Femur (tissue), 1 donor: ENCODE measurements around the gene DDX3X.
"Not testable (repeated sequence)": the region's sequence is repeated elsewhere in the genome, so short reads cannot be mapped to it uniquely, and the experiment has no call there.

ENCODE experiments used
- DNase-seq: peaks from one replicate; pipeline ENCODE4 v3.0.0-alpha.2; 2017

Gene DDX3X

DNA sequence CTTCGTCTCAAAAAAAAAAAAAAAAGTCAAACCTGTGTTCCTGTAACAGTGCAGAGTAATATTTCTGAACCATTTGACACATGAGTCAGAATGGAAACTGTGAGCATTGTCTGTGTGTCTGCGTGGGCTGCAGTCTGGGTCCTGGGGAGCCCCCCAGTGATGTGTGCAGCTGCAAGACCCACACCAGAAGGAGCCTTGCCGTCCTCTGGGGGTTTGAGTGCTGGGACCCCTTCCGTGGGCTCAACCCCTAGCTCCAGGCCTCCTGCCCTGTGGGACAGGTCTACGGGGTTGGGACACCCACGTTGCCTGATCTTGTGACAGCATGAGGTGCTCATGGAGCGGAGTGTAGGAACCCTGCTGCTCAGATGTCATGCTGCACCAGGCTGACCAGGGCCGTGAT is 43.7 kb downstream of the DDX3X start:
- DNase-seq = no peak

DNA sequence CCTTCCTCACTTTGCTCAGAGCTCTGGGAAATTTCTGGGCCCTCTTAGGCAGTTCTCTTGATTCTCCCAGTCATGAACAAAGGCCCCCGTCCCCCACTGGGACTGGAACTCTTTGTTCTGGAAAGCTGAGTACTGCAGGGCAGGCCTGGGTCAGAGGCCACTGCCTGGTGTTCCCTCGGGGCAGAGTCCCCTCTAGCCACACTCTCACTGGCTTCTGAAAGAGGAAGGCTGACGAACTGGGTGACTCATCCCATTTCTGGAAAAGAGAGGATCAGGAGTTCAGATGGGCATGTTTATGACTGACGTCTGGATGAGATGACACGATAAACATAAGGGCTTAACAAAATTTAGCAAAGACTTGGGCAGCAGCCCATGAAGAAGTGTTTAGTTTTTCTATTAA is 47.7 kb downstream of the DDX3X start:
- DNase-seq = no peak

DNA sequence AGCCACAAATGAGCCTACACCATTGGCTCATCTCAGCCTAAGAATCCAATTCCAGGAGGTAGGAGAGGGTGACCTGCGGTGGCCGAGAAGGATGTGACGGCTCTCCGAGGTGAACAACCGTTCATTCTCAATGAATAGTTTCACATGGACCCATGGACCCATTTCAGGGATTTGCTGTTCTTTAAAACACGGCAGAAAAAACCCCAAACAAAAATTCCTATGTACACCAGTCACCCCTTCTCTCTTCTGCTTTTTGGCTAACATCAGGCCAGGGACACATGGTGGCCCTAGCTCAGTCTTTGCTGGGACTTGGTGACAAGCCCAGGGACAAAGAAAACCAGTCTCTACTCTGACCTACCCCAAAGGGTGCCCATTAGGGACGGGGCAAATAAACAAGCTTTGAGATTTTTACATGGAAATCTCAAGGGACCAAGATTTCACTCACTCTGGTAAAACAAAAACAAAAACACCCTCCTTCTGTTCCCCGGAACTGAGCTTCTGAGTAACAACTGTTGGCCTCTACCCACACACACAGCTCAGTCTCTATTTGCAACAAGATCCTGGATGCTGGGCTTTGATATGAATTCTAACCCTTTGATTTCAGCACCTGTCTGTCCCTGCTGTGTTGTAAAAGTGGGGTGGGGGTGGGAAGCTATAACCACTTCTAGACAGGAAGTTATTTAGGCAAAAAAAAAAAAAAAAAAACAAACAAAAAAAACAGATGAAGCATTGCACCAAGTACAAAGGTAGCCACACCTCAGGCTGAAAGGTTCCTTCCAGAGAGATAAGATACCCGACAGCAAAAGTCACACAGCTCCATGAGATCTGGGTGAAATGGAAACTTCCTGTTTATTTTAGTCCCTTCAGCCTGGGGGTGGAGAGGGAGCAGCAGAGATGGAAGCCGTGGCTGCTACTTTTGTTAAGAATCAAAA is 49.0 kb downstream of the DDX3X start:
- DNase-seq = no peak

DNA sequence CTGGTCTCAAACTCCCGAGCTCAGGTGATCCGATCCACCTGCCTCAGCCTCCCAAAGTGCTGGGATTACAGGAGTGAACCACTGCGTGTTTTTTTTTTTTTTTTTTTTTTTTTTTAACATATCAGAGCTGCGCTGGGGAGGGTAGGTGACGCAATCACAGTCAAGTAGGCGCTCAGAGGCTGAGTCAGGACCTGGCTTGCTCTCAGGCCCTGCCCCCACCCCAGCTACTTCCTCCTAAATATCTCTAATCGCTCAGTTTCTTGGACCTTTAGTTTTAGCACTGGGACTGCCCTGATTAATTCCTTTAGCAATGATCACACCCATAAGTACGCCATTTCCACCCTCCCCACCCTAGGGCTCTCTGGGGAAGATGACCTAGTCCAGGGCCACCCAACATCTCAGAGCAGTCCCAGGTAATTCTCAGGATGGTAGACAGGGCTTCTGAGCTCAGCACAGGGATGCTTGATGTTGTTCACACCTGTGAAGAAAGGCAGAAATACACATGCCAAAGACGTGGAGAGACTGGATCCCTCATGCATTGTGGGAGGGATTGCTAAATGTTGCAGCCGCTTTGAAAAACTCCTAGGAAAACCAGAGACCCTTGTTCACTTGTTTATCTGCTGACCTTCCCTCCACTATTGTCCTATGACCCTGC is 50.2 kb downstream of the DDX3X start:
- DNase-seq = peak; percentile 24

DNA sequence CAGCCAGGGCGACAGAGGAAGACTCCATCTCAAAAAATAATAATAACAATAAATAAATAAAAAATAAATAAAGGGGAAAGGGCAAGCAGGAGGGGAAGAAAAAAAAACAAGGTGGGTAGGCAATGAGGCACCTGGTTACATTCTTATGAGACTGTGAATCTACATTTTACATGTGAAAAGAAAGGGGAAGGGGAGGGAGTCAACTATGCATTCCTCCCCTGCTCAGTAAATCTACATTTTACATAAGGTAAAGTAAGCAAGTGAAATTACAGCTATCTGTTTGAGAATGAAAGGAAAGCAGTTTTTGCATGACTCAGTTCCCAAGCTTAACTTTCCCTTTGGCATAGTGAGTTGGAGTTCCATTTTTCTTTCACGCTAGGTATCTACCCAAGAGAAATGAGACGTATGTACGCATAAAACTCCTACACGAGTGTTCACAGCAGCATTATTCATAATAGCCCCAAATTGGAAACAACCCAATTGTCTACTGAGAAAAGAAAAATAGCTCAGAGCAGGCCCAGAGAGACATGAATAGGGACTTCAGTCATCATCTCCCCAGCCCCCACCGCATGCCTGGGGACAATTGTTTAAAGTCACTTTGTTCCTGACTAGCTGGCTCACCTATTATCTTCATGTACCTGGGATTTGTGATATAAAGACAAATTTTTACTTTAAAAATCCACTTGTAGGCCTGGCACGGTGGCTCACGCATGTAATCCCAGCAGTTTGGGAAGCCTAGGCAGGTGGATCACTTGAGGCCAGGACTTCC is 52.4 kb downstream of the DDX3X start:
- DNase-seq = no peak

DNA sequence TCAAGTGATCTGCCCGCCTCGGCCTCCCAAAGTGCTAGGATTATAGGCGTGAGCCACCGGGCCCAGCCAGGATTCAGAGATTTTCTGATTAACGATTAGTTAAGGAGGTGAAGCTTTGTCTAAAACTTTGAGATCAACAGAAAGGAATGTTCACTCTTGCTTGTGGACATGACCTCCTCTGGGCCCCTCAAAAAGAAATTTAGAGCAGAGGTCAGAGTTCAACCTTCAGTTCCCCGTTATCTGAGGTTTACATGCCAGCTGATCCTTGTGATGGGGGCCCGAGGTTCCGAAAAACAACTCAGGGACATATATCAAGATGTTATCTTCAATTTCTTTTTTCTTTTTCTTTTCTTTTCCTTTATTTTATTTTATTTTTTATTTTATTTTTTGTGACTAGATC is 54.6 kb downstream of the DDX3X start:
- DNase-seq = no peak

DNA sequence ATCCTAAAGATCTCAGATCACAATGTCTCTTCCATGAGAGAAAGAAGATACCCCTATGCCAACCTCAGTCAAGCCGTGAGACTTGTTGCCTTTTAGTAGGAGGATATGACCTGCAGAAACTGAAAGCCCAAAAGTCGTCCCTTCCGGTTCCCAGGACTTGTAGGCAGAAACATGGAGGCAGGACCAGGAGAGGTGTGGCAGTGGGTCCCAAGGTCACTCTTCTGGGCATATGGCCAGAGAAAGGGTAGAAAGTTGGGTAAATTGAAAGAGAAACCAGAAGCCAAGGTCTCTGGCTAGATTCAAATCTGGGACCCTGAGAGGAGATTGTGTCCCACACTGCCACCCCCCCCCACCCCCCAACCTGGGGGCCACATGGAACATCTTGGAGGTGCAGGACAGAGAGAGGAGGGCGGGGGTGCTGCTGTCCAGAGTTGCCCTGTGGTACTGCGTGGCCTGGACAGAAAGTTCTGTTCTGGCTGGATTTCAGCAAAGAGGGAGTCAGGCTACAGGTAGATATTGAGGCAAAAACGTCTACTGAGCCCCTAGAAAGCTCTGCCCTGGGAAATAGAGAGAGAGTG is 55.4 kb downstream of the DDX3X start:
- DNase-seq = no peak

DNA sequence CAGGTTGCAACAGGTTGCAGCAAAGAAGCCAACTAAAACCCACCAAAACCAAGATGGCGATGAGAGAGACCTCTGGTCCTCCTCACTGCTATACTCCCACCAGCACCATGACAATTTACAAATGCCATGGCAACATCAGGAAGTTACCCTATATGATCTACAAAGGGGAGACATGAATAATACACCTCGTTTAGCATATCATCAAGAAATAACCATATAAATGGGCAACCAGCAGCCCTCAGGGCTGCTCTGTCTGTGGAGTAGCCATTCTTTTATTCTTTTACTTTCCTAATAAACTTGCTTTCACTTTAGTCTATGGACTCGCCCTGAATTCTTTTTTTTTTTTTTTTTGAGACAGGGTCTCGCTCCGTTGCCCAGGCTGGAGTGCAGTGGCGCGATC is 56.6 kb downstream of the DDX3X start:
- not testable (repeated sequence) for DNase-seq

DNA sequence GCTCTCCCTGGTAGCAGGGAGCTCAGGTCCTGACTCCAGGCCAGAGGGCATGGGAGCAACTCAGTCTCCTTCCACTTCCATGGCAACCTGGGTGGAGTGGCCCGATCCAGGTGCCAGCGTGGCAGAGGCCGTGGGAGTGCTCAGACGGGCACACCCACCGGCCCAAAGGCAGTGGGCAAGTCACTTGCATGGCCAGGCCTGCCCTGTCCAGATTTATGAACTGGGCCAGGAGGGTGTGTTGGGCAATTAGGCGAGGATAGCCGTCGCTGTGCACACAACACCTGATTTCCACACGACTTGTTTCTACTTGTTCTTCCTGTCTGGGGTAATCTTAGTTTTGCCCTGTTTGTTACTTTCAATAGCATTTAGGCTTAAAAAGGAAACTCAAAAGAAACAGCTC is 57.6 kb downstream of the DDX3X start:
- no peak for DNase-seq

DNA sequence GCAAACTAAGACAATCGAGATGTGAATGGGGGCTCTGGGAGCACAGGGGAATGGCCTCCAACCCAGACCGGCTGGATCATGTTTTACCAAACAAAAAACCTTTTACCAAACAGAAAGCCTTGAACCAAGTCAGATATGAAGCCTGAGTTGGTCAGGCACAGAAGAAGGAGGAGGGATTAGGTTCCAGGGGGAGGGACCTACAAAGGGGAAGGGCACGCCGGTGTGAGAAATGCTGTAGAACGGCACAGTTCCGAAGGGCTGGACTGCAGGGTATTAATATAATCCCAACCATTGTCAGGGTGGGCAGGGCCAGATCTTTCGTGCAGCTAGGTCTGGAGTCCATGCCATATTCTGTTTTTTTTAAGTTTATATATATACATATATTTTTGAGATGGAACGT is 60.3 kb downstream of the DDX3X start:
- DNase-seq = no peak

DNA sequence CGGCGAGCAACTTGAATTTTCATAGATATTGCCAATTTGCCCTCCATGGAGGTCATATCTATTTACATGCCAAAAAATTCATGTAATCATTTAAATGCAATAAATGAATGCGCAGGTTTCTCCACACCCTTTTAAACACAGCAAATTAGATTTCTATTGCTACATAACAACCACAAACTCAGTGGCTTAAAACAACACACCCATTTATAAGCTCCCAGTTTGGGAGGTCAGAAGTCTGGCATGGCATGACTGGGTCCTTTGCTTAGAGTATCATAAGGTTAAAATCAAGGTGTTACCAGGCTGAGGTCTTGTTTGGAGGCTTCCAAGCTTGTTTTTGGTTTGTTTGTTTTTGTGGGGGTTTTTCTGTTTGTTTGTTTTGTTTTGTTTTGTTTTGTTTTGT is 63.3 kb downstream of the DDX3X start:
- DNase-seq = no peak

DNA sequence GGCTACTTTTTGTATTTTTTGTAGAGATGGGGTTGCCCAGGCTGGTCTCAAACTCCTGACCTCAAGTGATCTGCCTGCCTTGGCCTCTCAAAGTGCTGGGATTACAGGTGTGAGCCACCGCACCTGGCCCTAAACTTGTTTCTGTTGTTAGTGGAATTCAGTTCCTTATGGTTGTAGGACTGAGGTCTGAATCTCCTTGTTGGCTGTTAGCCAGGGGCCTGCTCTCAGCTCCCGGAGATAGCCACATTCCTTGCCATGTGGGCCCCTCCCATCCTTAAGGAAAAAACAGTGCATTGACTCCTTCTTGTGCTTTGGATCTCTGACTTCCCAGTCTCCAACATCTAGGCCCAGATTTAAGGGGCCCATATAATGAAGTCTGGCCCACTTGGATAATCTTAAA is 63.8 kb downstream of the DDX3X start:
- no peak for DNase-seq

DNA sequence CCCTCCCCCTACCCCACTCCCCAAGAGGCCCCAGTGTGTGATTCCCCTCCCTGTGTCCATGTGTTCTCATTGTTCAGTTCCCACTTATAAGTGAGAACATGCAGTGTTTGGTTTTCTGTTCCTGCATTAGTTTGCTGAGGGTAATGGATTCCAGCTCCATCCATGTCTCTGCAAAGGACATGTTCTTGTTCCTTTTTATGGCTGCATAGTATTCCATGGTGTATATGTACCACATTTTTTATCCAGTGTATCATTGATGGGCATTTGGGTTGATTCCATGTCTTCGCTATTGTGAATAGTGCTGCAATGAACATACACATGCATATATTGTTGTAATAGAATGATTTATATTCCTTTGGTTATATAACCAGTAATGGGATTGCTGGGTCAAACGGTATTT is 68.6 kb downstream of the DDX3X start:
- DNase-seq = not testable (repeated sequence)

DNA sequence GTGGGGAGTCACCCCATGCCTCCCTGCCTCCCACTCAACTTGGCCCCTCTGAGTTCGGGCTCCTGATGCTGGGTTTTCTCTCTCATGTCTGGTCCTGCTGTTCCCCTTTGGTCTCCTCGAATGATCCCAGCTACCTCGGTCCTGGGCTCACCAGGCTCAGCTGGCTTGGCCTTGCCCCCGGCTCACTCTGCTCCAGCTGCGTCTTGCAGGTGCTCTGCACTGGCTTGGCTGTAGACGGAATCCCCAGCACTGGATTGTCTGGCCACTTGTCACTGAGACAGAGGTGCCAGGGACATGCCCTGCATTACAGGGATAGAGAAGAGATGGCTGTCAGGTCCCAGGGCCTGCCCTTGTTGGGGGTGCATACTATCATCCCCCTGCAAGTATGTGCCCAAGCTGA is 71.6 kb downstream of the DDX3X start:
- no peak for DNase-seq

DNA sequence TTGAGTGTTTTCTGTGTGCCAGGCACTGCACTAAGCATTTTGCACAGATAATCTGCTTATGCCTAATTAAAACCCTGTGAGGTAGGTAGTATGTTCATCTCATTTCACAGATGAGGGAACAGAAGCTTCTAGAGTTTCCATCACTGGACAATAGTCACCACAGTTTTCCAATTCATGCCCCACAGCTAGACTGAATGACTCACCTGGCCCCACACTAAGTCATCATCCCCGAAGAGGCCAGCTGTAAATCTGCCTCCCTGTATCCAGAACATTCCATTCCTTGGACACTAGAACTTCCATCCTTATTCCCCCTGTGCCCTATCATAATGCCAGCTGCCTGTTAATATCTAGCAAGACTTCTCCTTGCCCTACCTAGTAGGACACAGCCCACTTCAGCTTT is 72.2 kb downstream of the DDX3X start:
- no peak for DNase-seq

DNA sequence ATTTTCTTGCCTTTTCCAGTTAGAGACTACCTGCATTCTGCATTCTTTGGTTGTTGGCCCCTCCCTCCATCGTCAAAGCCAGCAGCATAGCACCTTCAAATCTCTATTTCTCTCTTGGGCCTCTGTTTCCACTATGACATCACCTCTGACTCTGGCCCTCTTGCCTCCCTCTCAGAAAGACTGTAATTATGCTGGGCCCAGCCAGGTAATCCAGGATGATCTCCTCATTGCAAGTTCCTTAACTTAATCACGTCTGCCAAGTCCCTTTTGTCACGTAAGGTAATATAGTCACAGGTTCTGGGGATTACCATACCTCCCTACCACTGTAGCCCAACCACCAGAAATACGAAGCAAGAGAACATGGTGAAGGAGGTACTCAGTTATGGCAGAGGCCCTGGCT is 73.9 kb downstream of the DDX3X start:
- no peak for DNase-seq

DNA sequence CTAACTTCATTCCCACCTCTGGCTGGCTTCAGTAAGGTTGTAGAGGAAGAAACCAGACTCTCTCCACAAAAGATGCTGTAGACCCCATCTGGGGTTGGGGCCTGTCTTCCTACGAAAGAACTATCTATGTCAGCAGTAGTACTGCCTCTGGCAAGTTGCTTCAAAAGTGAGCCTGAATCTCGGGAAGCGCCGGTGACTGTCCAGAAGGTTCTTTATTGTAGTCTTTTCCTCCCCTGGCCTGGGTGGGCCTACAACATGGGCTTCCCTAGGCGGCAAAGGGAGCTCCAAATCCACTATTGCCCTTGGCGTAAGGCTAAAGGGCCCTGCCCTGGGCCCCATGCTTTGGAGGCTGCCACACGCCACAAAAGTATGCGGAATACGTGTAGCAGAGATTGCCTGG is 74.6 kb downstream of the DDX3X start:
- no peak for DNase-seq

DNA sequence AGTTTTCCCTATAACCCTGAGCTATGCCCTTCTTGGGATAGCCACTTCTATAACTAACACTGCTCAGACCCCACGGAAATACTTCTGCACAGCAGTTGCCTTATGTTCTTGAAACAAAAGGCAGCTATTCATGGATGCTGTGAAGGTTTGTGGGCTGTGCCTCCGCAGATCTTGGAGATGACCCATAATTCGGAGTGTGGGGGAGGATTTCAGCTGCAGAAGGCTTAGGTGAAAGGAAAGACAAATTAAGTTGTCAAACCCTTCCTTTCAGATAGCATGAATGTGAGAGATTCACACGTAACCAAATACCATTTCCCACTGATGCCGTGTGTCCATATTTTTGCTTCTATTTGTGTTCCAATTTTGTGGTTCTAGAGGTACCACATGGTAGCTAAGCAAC is 75.0 kb downstream of the DDX3X start:
- no peak for DNase-seq

DNA sequence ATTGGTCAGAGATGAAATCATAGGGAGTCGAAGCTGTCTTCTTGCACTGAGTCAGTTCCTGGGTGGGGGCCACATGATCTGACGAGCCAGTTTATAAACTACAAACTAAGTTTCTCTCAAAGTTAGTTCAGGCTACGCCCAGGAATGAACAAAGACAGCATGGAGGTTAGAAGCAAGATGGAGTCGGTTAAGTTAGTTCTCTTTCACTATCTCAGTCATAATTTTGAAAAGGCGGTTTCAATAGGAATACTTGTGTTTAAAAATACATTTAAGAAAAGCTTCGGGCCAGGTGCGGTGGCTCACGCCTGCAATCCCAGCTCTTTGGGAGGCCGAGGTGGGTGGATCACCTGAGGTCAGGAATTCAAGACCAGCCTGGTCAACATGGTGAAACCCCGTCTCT is 77.3 kb downstream of the DDX3X start:
- DNase-seq = not testable (repeated sequence)

DNA sequence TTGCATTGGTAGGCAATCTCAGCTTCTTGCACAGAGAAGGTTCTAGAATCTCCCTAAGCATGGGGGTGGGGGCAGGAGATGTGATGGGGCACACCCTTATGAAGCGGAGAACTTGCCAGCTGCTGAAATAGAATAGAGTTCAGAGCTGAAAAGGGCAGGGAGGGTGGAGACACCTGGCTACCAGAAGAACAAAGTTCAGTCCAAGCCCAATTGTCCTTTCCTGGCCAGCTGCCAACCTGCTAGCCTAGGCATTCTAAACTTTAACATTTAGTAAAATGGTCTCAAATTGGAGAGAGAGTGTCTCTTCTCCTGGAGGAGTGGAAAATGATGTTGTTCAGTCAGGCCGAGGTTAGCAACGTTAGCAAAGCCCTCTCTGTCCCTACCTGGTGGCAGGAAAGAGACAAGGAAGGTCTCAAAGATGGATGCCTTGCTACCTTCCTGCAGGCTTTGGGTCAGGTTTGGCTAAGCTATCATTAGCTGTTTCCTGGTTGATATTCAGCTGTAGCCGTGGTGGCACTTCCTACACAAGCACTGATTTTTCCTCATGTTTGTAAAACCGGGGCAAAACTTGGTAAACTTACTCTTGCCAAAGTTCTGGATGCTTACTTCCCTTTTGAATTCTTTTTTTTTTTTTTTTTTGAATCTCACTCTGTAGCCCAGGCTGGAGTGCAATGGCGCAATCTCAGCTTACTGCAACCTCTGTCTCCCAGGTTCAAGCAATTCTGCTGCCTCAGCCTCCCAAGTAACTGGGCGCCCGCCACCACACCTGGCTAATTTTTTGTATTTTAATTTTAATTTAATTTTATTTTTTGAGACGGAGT is 78.5 kb downstream of the DDX3X start:
- no peak for DNase-seq
